Naive thymus-derived CD8-positive, alpha-beta T cell (primary cell): ENCODE measurements around the gene PDE1C. TPM values are rescaled to one million over a fixed set of nuclear protein-coding genes. Genes with fewer than 3 reads are reported as not detected.

ENCODE experiments used
- ATAC-seq, 2 donors: fragments of 150-1000 bp; cut with Tn5 transposase in 1 of 2; sonication (Bioruptor Pico), chemical (Tn5 transposase) in 1 of 2; 1 replicate in 1 of 2; 2 replicates in 1 of 2; pipeline ENCODE4 v1.10.0; 2021; ENCODE audit warnings: mild to moderate bottlenecking in 2 of 2, moderate library complexity in 2 of 2
- POLR2A ChIA-PET: fragments of 350-600 bp; sonication (Branson Sonifier 250); formaldehyde crosslinking; loops from one replicate; lab custom pipeline; 2021; ENCODE audit warnings: antibody characterized with exemption; lab: Charles Lee
- DNase-seq, 10 donors: peaks; one replicate each; pipeline versions ENCODE4 v3.0.0 to v3.0.0-alpha.2; 2020 to 2022
- H3K27ac Mint-ChIP-seq, 10 donors: one replicate each; pipeline ENCODE4 v1.8.0; 2020 to 2022; ENCODE audit warnings: mild to moderate bottlenecking in 10 of 10, mixed read lengths in 10 of 10, moderate library complexity in 4 of 10, inconsistent platforms in 1 of 10
- H3K27me3 Mint-ChIP-seq, 5 donors: one replicate each; pipeline ENCODE4 v1.8.0; 2021 to 2022; ENCODE audit warnings: mixed read lengths in 5 of 5
- H3K36me3 Mint-ChIP-seq, 3 donors: one replicate each; pipeline ENCODE4 v1.8.0; 2020 to 2022; ENCODE audit warnings: mixed read lengths in 3 of 3, mild to moderate bottlenecking in 2 of 3, inconsistent platforms in 1 of 3
- H3K4me1 Mint-ChIP-seq, 4 donors: one replicate each; pipeline ENCODE4 v1.8.0; 2021 to 2022; ENCODE audit warnings: mixed read lengths in 4 of 4
- H3K4me3 Mint-ChIP-seq, 10 donors: one replicate each; pipeline ENCODE4 v1.8.0; 2020 to 2022; ENCODE audit warnings: mild to moderate bottlenecking in 10 of 10, mixed read lengths in 10 of 10, moderate library complexity in 6 of 10, inconsistent platforms in 1 of 10
- H3K9me3 Mint-ChIP-seq, 9 donors: one replicate each; pipeline ENCODE4 v1.8.0; 2020 to 2022; ENCODE audit warnings: mixed read lengths in 9 of 9, mild to moderate bottlenecking in 3 of 9, inconsistent platforms in 1 of 9, moderate library complexity in 1 of 9
- polyA plus RNA-seq, 3 donors: library from polyadenylated mRNA; unstranded; fragments of 300-500 nt; fragmentation: Illumina TruSeq; gene quantifications; one replicate each; pipeline ENCODE4 v1.2.3, GENCODE V29; 2021
- total RNA-seq, 8 experiments: library from RNA in 2 of 8; stranded (reverse) in 2 of 8; gene quantifications; one replicate each; pipeline ENCODE4 v1.2.3 and lab custom pipeline; 2021 to 2026

The PDE1C gene
- total RNA-seq, result not detected
- not detected for polyA plus RNA-seq
- total RNA-seq (lab: John Stamatoyannopoulos, UW), result 0 to 0.09 (median 0) reads per million in 6 experiments

DNA sequence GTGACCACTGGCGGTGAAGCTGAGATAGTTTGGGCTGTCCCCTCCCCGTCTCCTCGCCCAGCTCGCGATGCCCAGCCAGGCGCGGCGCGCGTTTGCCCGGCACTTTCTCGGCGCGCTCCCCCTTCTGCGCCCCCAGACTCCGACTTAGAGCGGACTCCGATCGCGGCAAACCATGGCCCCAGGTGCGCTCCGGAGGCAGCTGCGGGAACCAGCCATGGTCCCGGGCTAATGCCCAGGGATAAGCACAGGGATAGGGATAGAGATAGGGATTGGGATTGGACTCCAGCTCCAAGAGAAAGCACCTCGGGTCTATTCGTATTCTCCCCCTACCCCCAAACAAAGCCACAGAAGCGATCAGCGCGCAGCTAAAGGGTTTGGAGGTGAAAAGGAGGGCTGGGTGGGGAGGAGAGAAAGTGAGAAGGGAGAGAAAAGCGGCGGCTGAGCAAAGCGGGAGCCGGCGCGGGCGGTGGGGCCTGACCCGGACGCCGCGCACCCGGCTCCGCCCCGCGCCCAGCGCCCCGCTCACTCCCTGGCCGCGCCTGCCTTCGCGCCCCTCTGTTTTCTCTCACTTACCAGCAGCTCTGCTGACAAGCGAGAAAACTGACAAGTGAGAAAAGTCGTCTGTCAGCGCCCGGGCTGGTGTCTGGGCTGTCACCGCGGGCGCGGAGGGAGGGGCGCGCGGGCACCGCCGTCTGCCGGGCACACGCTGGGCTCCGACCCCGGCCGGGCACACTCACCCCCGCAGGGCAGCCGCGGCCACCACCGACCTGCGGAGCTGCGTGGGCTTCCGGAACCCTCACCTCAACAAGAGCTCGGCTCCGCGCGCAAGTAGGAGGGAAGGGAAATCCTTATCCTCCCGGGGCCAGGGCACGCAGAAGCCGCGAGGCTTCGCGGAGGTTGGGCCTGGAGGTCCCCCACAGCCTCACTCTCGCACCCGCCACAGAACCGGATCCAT, at the start of gene PDE1C:
Gene PDE1C, minus strand, starts transcription at position 2 of the 955 bp plus-strand sequence.
- Mint-ChIP-seq H3K9me3 (peaks cover 0 to 10% (median 0%) of the 10 kb centered on the region in 9 donors), H3K4me1 (peaks cover 0 to 2% (median 0%) of the 10 kb centered on the region in 4 donors), H3K27me3 (peaks cover 14 to 52% (median 28%) of the 10 kb centered on the region in 5 donors), H3K36me3 (no peaks in the 10 kb centered on the region), H3K4me3 (no peak within 1 kb of the TSS), H3K27ac (no peak within 1 kb of the TSS)
- DNase-seq, result no peak
- no peak for ATAC-seq
- POLR2A ChIA-PET, result no interaction called here

GRCh38 chr7:32119790-32120196, 49.6 kb upstream of the PDE1C start:
- DNase-seq, result peak in 1 of 10 donors; percentile 61
- H3K36me3 Mint-ChIP-seq, result no peaks in the 10 kb centered on the region
- no peaks in the 10 kb centered on the region for H3K4me1 Mint-ChIP-seq
- peaks cover 0 to 13% (median 0%) of the 10 kb centered on the region in 5 donors for H3K27me3 Mint-ChIP-seq
- no peak for ATAC-seq
- H3K4me3 Mint-ChIP-seq, result no peak overlapping the region
- peaks cover 0 to 42% (median 14%) of the 10 kb centered on the region in 9 donors for H3K9me3 Mint-ChIP-seq
- POLR2A ChIA-PET, result no interaction called here
- no peak overlapping the region for H3K27ac Mint-ChIP-seq

GRCh38 chr7:32117837-32118236, 47.6 kb upstream of the PDE1C start:
- H3K4me1 Mint-ChIP-seq, result no peaks in the 10 kb centered on the region
- no peaks in the 10 kb centered on the region for H3K36me3 Mint-ChIP-seq
- H3K4me3 Mint-ChIP-seq, result no peak overlapping the region
- H3K27ac Mint-ChIP-seq, result no peak overlapping the region
- no peak for DNase-seq
- POLR2A ChIA-PET, result no interaction called here
- H3K9me3 Mint-ChIP-seq, result peaks cover 0 to 24% (median 9%) of the 10 kb centered on the region in 9 donors
- H3K27me3 Mint-ChIP-seq, result peaks cover 0 to 13% (median 0%) of the 10 kb centered on the region in 5 donors
- no peak for ATAC-seq

DNA sequence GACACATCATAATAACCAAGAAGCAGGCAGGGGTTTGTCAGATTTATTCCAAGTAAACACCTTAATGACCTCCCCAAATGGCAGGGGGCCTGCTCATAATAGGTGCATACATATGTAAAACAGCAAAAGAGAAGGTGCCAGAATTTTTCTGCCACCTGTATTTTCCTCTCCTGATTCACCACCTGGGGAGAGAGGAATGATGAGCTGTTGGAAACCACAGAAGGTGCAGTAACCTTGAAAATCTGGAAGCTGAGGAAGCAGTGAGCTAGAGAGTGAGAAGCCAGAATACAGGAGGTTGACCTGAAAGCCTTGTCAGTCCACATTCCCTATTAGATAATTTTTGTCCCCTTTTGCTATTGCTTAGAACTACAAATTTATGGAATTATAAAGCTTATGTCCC, 46.2 kb upstream of the PDE1C start:
- Mint-ChIP-seq H3K9me3 (peaks cover 6 to 25% (median 11%) of the 10 kb centered on the region in 9 donors), H3K36me3 (peaks cover 0 to 7% (median 0%) of the 10 kb centered on the region in 3 donors), H3K27me3 (peaks cover 0 to 9% (median 0%) of the 10 kb centered on the region in 5 donors), H3K27ac (no peak overlapping the region), H3K4me1 (no peaks in the 10 kb centered on the region), H3K4me3 (no peak overlapping the region)
- ATAC-seq (no peak), DNase-seq (no peak)
- POLR2A ChIA-PET, result no interaction called here

GRCh38 chr7:32115831-32116230, 45.6 kb upstream of the PDE1C start:
- H3K4me1 Mint-ChIP-seq, result no peaks in the 10 kb centered on the region
- DNase-seq, result no peak
- peaks cover 6 to 29% (median 15%) of the 10 kb centered on the region in 9 donors for H3K9me3 Mint-ChIP-seq
- peaks cover 0 to 13% (median 2%) of the 10 kb centered on the region in 3 donors for H3K36me3 Mint-ChIP-seq
- H3K27me3 Mint-ChIP-seq, result peaks cover 0 to 9% (median 0%) of the 10 kb centered on the region in 5 donors
- no peak overlapping the region for H3K4me3 Mint-ChIP-seq
- POLR2A ChIA-PET, result no interaction called here
- ATAC-seq, result no peak
- H3K27ac Mint-ChIP-seq, result no peak overlapping the region

DNA sequence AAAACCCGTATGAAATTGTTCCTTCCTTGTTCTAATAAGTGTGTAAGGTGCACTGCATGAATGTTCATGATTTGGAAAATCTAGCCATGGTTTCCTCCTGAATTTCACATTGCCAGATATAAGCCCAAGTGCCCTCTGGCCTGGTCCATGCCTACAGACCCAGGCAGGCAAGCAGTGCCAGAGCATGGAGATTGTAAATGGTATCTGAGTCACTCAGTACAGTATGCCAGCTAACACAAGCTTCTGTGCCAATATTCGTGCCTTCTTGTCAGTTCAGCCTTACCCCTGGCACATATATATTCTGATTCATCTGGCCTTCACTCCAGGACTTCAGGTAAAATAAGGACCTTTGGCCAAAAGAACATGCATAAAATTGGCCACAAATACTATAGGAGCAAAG, 38.4 kb upstream of the PDE1C start:
- ATAC-seq, result no peak
- H3K36me3 Mint-ChIP-seq, result peaks cover 0 to 15% (median 2%) of the 10 kb centered on the region in 3 donors
- POLR2A ChIA-PET, result no interaction called here
- H3K27ac Mint-ChIP-seq, result no peak overlapping the region
- H3K9me3 Mint-ChIP-seq, result peaks cover 12 to 57% (median 31%) of the 10 kb centered on the region in 9 donors
- no peaks in the 10 kb centered on the region for H3K4me1 Mint-ChIP-seq
- DNase-seq, result no peak
- peaks cover 0 to 2% (median 0%) of the 10 kb centered on the region in 5 donors for H3K27me3 Mint-ChIP-seq
- no peak overlapping the region for H3K4me3 Mint-ChIP-seq

DNA sequence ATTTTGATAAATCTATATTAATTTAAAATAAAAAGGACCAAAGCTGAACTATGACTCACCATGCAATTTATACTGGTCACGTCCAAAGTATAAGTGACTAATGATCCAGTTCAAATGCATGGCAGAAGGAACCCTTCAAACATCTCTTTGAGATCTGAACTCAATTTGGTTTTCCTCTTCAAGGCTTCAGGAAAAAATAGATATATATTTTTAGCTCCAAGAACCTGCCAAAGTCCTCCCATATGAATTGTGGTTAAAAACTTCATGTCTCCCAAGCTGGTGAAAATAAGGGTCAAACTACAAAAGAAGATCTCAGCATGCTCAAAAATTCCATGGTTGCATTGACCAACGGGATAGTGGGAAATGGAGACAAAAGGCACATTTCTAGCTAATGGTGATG, 34.6 kb upstream of the PDE1C start:
- DNase-seq, result no peak
- POLR2A ChIA-PET, result no interaction called here
- H3K27me3 Mint-ChIP-seq, result peaks cover 0 to 9% (median 0%) of the 10 kb centered on the region in 5 donors
- ATAC-seq, result no peak
- no peak overlapping the region for H3K27ac Mint-ChIP-seq
- peaks cover 7 to 47% (median 21%) of the 10 kb centered on the region in 9 donors for H3K9me3 Mint-ChIP-seq
- no peak overlapping the region for H3K4me3 Mint-ChIP-seq
- no peaks in the 10 kb centered on the region for H3K36me3 Mint-ChIP-seq
- no peaks in the 10 kb centered on the region for H3K4me1 Mint-ChIP-seq

- Mint-ChIP-seq H3K9me3 (peaks cover 4 to 41% (median 18%) of the 10 kb centered on the region in 9 donors), H3K27ac (no peak overlapping the region), H3K27me3 (peaks cover 0 to 9% (median 0%) of the 10 kb centered on the region in 5 donors), H3K4me1 (no peaks in the 10 kb centered on the region), H3K4me3 (no peak overlapping the region), H3K36me3 (no peaks in the 10 kb centered on the region)
- DNase-seq (no peak), ATAC-seq (no peak)
- POLR2A ChIA-PET, result no interaction called here
These were observed 33.2 kb upstream of the PDE1C start for GRCh38 chr7:32103361-32103760.

DNA sequence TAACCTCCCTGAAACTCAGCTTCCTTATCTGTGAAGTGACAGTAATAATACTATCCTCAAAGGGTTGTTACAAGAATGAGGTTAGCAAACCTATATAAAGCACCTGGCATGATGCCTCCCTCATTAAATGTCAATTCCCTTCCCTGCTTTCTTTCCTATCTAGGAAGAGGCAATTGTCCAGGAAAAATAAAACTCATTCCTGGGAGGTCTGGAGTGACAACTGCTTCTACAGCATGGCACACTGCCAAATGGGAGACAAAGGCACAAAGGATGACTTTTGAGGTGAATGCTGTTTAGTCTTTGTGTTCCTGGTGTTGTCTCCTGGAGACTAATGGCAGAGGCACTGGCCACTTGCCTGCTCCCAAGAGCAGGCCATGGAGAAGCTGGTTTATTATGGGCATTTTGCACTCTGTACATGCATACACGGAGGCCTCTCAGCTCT, 32.2 kb upstream of the PDE1C start:
- Mint-ChIP-seq H3K27me3 (peaks cover 0 to 9% (median 0%) of the 10 kb centered on the region in 5 donors), H3K27ac (no peak overlapping the region), H3K9me3 (peaks cover 0 to 38% (median 13%) of the 10 kb centered on the region in 9 donors), H3K36me3 (no peaks in the 10 kb centered on the region), H3K4me3 (no peak overlapping the region), H3K4me1 (no peaks in the 10 kb centered on the region)
- DNase-seq (no peak), ATAC-seq (no peak)
- POLR2A ChIA-PET, result no interaction called here

GRCh38 chr7:32100407-32100907, 30.2 kb upstream of the PDE1C start:
- peaks cover 0 to 24% (median 5%) of the 10 kb centered on the region in 9 donors for H3K9me3 Mint-ChIP-seq
- no peaks in the 10 kb centered on the region for H3K36me3 Mint-ChIP-seq
- POLR2A ChIA-PET, result no interaction called here
- no peak for ATAC-seq
- no peak overlapping the region for H3K4me3 Mint-ChIP-seq
- DNase-seq, result no peak
- H3K4me1 Mint-ChIP-seq, result no peaks in the 10 kb centered on the region
- H3K27ac Mint-ChIP-seq, result no peak overlapping the region
- peaks cover 0 to 9% (median 0%) of the 10 kb centered on the region in 5 donors for H3K27me3 Mint-ChIP-seq

- no peak for ATAC-seq
- Mint-ChIP-seq H3K4me3 (no peak overlapping the region), H3K36me3 (no peaks in the 10 kb centered on the region), H3K4me1 (no peaks in the 10 kb centered on the region), H3K27me3 (peaks cover 0 to 6% (median 0%) of the 10 kb centered on the region in 5 donors), H3K9me3 (peaks cover 0 to 20% (median 0%) of the 10 kb centered on the region in 9 donors), H3K27ac (no peak overlapping the region)
- POLR2A ChIA-PET, result no interaction called here
- no peak for DNase-seq
These were observed 24.3 kb upstream of the PDE1C start for GRCh38 chr7:32094516-32094915.

GRCh38 chr7:32093415-32094408, 23.5 kb upstream of the PDE1C start:
- Mint-ChIP-seq H3K27ac (no peak overlapping the region), H3K36me3 (no peaks in the 10 kb centered on the region), H3K4me1 (no peaks in the 10 kb centered on the region), H3K4me3 (no peak overlapping the region), H3K9me3 (peaks cover 0 to 16% (median 0%) of the 10 kb centered on the region in 9 donors), H3K27me3 (peaks cover 0 to 6% (median 0%) of the 10 kb centered on the region in 5 donors)
- no peak for DNase-seq
- POLR2A ChIA-PET, result no interaction called here
- ATAC-seq, result no peak
